GDM1 (cell line): ENCODE data around the gene CCDC51.

Experiments
- DNase-seq: peaks from one replicate; lab custom pipeline; 2025; lab: John Stamatoyannopoulos, UW

Gene CCDC51

GRCh38 chr3:48419149-48419548 lies 20.8 kb downstream of the CCDC51 start:
- no peak for DNase-seq

GRCh38 chr3:48418651-48419050 lies 21.3 kb downstream of the CCDC51 start:
- no peak for DNase-seq

GRCh38 chr3:48418140-48418539 lies 21.8 kb downstream of the CCDC51 start:
- DNase-seq: no peak

GRCh38 chr3:48417529-48418108 lies 22.3 kb downstream of the CCDC51 start:
- no peak for DNase-seq

- no peak for DNase-seq
These were observed 23.4 kb downstream of the CCDC51 start for GRCh38 chr3:48416546-48416945.

GRCh38 chr3:48416091-48416505 lies 23.8 kb downstream of the CCDC51 start:
- no peak for DNase-seq

GRCh38 chr3:48415251-48415953 lies 24.5 kb downstream of the CCDC51 start:
- DNase-seq: no peak

GRCh38 chr3:48414376-48415250 lies 25.3 kb downstream of the CCDC51 start:
- DNase-seq: no peak

- DNase-seq: no peak
These were observed 26.3 kb downstream of the CCDC51 start for GRCh38 chr3:48413611-48414010.

GRCh38 chr3:48413086-48413485 lies 26.8 kb downstream of the CCDC51 start:
- no peak for DNase-seq

GRCh38 chr3:48412375-48413001 lies 27.4 kb downstream of the CCDC51 start:
- DNase-seq: no peak

- DNase-seq: no peak
These were observed 28.1 kb downstream of the CCDC51 start for GRCh38 chr3:48411606-48412374.

GRCh38 chr3:48411041-48411588 lies 28.8 kb downstream of the CCDC51 start:
- no peak for DNase-seq

- no peak for DNase-seq
These were observed 29.5 kb downstream of the CCDC51 start for GRCh38 chr3:48410205-48411040.

- DNase-seq: no peak
These were observed 30.4 kb downstream of the CCDC51 start for GRCh38 chr3:48409291-48410201.

- DNase-seq: no peak
These were observed 31.1 kb downstream of the CCDC51 start for GRCh38 chr3:48408823-48409281.

GRCh38 chr3:48407542-48408099 lies 32.3 kb downstream of the CCDC51 start:
- no peak for DNase-seq

GRCh38 chr3:48406443-48407431 lies 33.2 kb downstream of the CCDC51 start:
- no peak for DNase-seq
